Right atrium auricular region (tissue), 2 donors: Measurements from ENCODE around the gene EME1. TPM values are rescaled to one million over a fixed set of nuclear protein-coding genes. Genes with fewer than 3 reads are reported as not detected.

Experiments used
- DNase-seq: peaks from one replicate; pipeline ENCODE4 v3.0.0-alpha.2; 2019; ENCODE audit warnings: low spot score
- H3K27ac ChIP-seq, 2 donors: fragments of 200-600 bp; sonication (generic); 1 replicate in 1 of 2; 2 replicates in 1 of 2; pipeline ENCODE4 v1.5.1; 2016 to 2019
- H3K27me3 ChIP-seq, 2 donors: fragments of 200-600 bp; sonication (generic); one replicate each; pipeline versions ENCODE4 v1.5.1 to v1.6.0; 2017 to 2019
- H3K36me3 ChIP-seq: fragments of 200-600 bp; sonication (generic); one replicate; pipeline ENCODE4 v1.5.1; 2016
- H3K4me1 ChIP-seq, 2 donors: fragments of 200-600 bp; sonication (generic); one replicate each; pipeline versions ENCODE4 v1.5.1 to v1.6.0; 2017 to 2019
- H3K4me3 ChIP-seq, 2 donors: fragments of 200-600 bp; sonication (generic); 1 replicate in 1 of 2; 2 replicates in 1 of 2; pipeline ENCODE4 v1.5.1; 2017 to 2019; ENCODE audit warnings: mild to moderate bottlenecking in 1 of 2, moderate library complexity in 1 of 2
- H3K9me3 ChIP-seq, 2 donors: fragments of 200-600 bp; sonication (generic); one replicate each; pipeline ENCODE4 v1.5.1; 2019
- total RNA-seq, 2 donors: library from RNA; depleted of rRNA; stranded (reverse); fragments of >200 nt; gene quantifications; one replicate each; pipeline ENCODE4 v1.1.0, GENCODE V29; 2016
- TF ChIP-seq, protein P1 (sequence below), 2 donors: fragments of 200-600 bp; sonication (generic); IDR thresholded peaks; one replicate each; pipeline ENCODE4 v1.5.1; 2019; ENCODE audit warnings: antibody characterized with exemption in 2 of 2

EME1 gene
- total RNA-seq, 2 donors from 2014 or later, result 0.33 TPM; not detected in 1

DNA sequence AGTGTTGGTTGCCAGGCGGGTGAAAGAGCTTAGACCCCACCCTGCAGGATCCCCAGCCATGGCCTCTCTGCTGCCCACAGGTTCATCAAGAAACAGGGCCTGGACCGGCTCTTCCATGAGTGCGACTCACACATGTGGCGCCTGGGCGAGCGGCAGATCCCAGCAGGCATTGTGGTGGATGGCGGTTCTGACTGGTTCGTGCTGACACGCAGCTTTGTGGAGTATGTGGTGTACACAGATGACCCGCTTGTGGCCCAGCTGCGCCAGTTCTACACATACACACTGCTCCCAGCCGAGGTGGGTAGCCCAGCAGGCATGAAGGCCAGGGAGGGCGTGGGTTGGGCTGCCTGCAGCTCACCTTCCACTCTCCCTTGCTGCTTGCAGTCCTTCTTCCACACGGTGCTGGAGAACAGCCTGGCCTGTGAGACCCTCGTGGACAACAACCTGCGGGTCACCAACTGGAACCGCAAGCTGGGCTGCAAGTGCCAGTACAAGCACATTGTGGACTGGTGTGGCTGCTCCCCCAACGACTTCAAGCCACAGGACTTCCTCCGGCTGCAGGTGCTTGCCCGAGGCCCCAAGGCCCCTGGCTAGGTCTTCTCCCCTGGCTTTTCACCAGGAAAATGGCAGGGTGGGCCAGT lies 17.2 kb upstream of the EME1 start:
- DNase-seq, result no peak
- H3K36me3 ChIP-seq, result peaks cover 62% of the 10 kb centered on the region

DNA sequence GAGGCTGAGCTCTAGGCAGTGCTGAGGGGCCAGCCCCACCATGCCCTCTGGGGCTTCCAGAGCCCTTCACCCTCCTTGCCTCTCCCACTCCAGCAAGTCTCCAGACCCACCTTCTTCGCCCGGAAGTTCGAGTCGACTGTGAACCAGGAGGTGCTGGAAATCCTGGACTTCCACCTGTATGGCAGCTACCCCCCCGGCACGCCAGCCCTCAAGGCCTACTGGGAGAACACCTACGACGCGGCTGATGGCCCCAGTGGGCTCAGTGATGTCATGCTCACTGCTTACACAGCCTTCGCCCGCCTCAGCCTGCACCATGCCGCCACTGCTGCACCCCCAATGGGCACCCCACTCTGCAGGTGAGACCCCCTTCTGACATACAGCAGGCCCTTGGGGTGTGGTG lies 16.6 kb upstream of the EME1 start:
- TF ChIP-seq, protein P1, sequence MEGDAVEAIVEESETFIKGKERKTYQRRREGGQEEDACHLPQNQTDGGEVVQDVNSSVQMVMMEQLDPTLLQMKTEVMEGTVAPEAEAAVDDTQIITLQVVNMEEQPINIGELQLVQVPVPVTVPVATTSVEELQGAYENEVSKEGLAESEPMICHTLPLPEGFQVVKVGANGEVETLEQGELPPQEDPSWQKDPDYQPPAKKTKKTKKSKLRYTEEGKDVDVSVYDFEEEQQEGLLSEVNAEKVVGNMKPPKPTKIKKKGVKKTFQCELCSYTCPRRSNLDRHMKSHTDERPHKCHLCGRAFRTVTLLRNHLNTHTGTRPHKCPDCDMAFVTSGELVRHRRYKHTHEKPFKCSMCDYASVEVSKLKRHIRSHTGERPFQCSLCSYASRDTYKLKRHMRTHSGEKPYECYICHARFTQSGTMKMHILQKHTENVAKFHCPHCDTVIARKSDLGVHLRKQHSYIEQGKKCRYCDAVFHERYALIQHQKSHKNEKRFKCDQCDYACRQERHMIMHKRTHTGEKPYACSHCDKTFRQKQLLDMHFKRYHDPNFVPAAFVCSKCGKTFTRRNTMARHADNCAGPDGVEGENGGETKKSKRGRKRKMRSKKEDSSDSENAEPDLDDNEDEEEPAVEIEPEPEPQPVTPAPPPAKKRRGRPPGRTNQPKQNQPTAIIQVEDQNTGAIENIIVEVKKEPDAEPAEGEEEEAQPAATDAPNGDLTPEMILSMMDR (IDR thresholded peaks at IDR 0.05), result no peak
- Histone ChIP-seq H3K27ac (no peak overlapping the region), H3K4me3 (no peak overlapping the region), H3K4me1 (no peaks in the 10 kb centered on the region), H3K9me3 (no peaks in the 10 kb centered on the region), H3K36me3 (peaks cover 62% of the 10 kb centered on the region), H3K27me3 (no peaks in the 10 kb centered on the region)
- no peak for DNase-seq

More for the DNA sequence above, 17.2 kb upstream of the EME1 start:
- no peaks in the 10 kb centered on the region for H3K4me1 ChIP-seq
- H3K27ac ChIP-seq, result no peak overlapping the region
- no peak overlapping the region for H3K4me3 ChIP-seq
- no peaks in the 10 kb centered on the region for H3K27me3 ChIP-seq
- no peaks in the 10 kb centered on the region for H3K9me3 ChIP-seq
- TF ChIP-seq, protein P1 (IDR thresholded peaks at IDR 0.05), result no peak

DNA sequence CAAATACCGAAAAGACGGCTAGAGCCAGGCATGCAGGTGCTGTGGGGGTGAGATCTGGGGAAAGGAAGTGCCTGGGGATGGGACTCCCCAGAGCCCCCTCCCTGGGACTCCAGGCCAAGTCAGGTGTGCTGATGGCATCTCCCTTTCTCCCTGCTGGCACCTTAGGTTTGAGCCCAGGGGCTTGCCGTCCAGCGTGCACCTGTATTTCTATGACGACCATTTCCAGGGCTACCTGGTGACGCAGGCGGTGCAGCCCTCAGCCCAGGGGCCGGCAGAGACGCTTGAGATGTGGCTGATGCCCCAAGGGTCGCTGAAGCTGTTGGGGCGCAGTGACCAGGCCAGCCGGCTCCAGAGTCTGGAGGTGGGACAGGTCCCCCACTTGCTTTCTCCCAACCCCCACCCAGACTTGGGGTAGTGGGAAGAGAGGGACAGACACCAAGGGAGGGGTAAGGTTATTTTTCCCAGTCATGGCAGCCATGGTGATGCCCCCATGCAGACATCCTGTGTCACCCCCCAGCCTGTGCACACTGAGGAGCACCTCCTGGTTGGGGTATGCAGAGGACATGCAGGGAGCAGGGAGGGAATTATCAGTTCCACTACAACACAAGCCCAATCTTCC lies 16.0 kb upstream of the EME1 start:
- no peak for DNase-seq

DNA sequence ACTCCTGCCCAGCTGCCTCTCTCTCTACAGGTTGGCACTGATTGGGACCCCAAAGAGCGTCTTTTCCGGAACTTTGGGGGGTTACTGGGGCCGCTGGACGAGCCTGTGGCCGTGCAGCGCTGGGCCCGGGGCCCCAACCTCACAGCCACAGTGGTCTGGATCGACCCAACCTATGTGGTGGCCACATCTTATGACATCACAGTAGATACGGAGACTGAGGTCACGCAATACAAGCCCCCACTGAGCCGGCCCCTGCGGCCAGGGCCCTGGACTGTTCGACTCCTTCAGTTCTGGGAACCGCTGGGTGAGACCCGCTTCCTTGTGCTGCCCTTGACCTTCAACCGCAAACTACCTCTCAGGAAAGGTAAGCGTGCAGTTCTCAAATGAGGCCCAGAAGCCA lies 14.9 kb upstream of the EME1 start:
- no peak overlapping the region for H3K4me3 ChIP-seq
- peaks cover 0 to 10% of the 10 kb centered on the region in 2 donors for H3K4me1 ChIP-seq
- peaks cover 59% of the 10 kb centered on the region for H3K36me3 ChIP-seq
- DNase-seq, result no peak
- H3K27ac ChIP-seq, result no peak overlapping the region
- H3K9me3 ChIP-seq, result no peaks in the 10 kb centered on the region
- TF ChIP-seq, protein P1 (IDR thresholded peaks at IDR 0.05), result no peak
- H3K27me3 ChIP-seq, result no peaks in the 10 kb centered on the region

More for the DNA sequence above, 16.0 kb upstream of the EME1 start:
- Histone ChIP-seq H3K4me3 (no peak overlapping the region), H3K27ac (no peak overlapping the region), H3K27me3 (no peaks in the 10 kb centered on the region), H3K36me3 (peaks cover 62% of the 10 kb centered on the region), H3K4me1 (peaks cover 0 to 2% of the 10 kb centered on the region in 2 donors), H3K9me3 (no peaks in the 10 kb centered on the region)
- TF ChIP-seq, protein P1 (IDR thresholded peaks at IDR 0.05), result no peak

DNA sequence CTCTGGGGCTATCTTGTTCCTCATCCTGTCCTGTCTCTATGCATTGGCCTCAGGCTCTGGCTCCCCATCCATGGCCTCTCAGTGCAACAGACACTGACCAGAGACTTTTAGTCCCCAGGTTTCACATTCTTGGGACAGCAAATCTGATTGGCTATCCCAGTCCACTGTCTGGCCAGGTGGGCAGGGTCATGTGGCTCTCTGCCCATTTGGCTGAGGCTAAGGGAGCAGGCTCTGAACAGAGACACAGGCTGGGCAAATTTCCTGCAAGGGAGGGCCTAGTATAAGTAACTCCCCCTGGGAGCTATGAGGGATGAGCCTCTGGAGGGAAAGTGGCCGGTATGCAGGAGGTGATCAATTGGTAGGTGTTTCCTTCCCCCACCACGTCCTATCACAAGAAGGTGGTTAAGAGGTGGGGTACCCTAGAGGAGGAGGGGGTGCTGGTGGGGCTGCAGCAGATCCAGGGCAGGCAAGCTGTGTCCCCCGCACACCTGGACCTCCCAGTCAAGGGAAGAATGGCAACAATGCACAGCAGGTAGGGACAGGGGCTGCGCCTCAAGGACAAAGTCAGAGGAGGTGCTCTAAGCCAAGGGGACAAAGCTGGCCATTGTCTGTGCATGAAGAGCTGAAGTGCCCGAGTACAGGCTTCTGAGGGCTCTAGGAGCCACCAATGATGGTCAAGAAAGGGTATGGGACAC lies 13.9 kb upstream of the EME1 start:
- peaks cover 0 to 17% of the 10 kb centered on the region in 2 donors for H3K4me1 ChIP-seq
- no peak overlapping the region for H3K4me3 ChIP-seq
- TF ChIP-seq, protein P1 (IDR thresholded peaks at IDR 0.05), result no peak
- no peaks in the 10 kb centered on the region for H3K9me3 ChIP-seq
- H3K27ac ChIP-seq, result no peak overlapping the region
- DNase-seq, result no peak
- H3K36me3 ChIP-seq, result peaks cover 49% of the 10 kb centered on the region
- H3K27me3 ChIP-seq, result no peaks in the 10 kb centered on the region
